ENCODE measurements around the gene TMCO6. TPM values are rescaled to one million over a fixed set of nuclear protein-coding genes. Genes with fewer than 3 reads are reported as not detected.

The TMCO6 gene
- total and polyA plus RNA-seq, 2 of the 4 experiments (the other 2 are of a cell fraction), result 6.6 to 10.6 TPM

- H3K79me1 ChIP-seq (ENCODE audit: low read depth in 1 of 2, low read length in 2 of 2), result no peaks in the 10 kb centered on the region
- no peak overlapping the region for H3K23ac ChIP-seq (ENCODE audit: low read depth, low read length)
- no peak overlapping the region for H4K5ac ChIP-seq (ENCODE audit: low read depth, low read length)
- H2BK20ac ChIP-seq (ENCODE audit: low read depth, low read length), result no peak overlapping the region
- no peak overlapping the region for H3K4me2 ChIP-seq (ENCODE audit: low read depth, low read length)
- ChIA-PET POLR2A (ENCODE audit: unreplicated experiment) (interaction anchor here (0.6 kb wide), 1 partner anchor 47 kb away, joined by 10 read pairs; no protein-coding TSS in a partner anchor), CTCF (interaction anchor here (0.6 to 1.0 kb wide), 2 partner anchors 14 to 97 kb away, joined by 3 to 4 read pairs; partner anchors contain the start of gene ZMAT2)
- no CpG with 5 or more reads among the region's 2 CpGs for WGBS, 2 experiments (ENCODE audit: extremely low coverage in 2 of 2, insufficient read length in 1 of 2)
- no peak overlapping the region for H2AK5ac ChIP-seq (ENCODE audit: low read depth, low read length)
- no peak overlapping the region for H3K9ac ChIP-seq (ENCODE audit: low read depth, low read length)
- BruUV-seq (replicated peaks), result no TSS peak
- no peak for ATAC-seq (ENCODE audit: low read depth)
- H2BK120ac ChIP-seq (ENCODE audit: low read depth, low read length), result no peak overlapping the region
- peaks cover 2% of the 10 kb centered on the region for H3K4me1 ChIP-seq (ENCODE audit: control insufficient read depth, insufficient read depth, low read length)
- H4K91ac ChIP-seq (ENCODE audit: insufficient read depth, low read depth, low read length), result no peak overlapping the region
- H3K27ac ChIP-seq (ENCODE audit: insufficient read depth, low read length), result no peak overlapping the region
- TF ChIP-seq, protein P1, sequence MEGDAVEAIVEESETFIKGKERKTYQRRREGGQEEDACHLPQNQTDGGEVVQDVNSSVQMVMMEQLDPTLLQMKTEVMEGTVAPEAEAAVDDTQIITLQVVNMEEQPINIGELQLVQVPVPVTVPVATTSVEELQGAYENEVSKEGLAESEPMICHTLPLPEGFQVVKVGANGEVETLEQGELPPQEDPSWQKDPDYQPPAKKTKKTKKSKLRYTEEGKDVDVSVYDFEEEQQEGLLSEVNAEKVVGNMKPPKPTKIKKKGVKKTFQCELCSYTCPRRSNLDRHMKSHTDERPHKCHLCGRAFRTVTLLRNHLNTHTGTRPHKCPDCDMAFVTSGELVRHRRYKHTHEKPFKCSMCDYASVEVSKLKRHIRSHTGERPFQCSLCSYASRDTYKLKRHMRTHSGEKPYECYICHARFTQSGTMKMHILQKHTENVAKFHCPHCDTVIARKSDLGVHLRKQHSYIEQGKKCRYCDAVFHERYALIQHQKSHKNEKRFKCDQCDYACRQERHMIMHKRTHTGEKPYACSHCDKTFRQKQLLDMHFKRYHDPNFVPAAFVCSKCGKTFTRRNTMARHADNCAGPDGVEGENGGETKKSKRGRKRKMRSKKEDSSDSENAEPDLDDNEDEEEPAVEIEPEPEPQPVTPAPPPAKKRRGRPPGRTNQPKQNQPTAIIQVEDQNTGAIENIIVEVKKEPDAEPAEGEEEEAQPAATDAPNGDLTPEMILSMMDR (conservative IDR thresholded peaks at IDR 0.05; ENCODE audit: low read depth, low read length), result no peak
- TF ChIP-seq CEBPB (IDR thresholded peaks at IDR 0.05; ENCODE audit: low read depth, low read length), result no peak
- no peak for TF ChIP-seq MAFK (IDR thresholded peaks at IDR 0.05; ENCODE audit: low read depth, low read length)
- TF ChIP-seq, protein P2, sequence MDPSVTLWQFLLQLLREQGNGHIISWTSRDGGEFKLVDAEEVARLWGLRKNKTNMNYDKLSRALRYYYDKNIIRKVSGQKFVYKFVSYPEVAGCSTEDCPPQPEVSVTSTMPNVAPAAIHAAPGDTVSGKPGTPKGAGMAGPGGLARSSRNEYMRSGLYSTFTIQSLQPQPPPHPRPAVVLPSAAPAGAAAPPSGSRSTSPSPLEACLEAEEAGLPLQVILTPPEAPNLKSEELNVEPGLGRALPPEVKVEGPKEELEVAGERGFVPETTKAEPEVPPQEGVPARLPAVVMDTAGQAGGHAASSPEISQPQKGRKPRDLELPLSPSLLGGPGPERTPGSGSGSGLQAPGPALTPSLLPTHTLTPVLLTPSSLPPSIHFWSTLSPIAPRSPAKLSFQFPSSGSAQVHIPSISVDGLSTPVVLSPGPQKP (IDR thresholded peaks at IDR 0.05; ENCODE audit: borderline replicate concordance, low read depth, low read length), result no peak
- no peak for TF ChIP-seq RCOR1 (IDR thresholded peaks at IDR 0.05; ENCODE audit: insufficient replicate concordance, low read length)
- no peak for TF ChIP-seq USF2 (IDR thresholded peaks at IDR 0.05; ENCODE audit: low read depth, low read length)
- TF ChIP-seq NFE2L2 (IDR thresholded peaks at IDR 0.05; ENCODE audit: low read depth, low read length), result no peak
- no peak for TF ChIP-seq POLR2A (IDR thresholded peaks at IDR 0.05; ENCODE audit: low read depth, low read length)
- no peak for TF ChIP-seq FOS (IDR thresholded peaks at IDR 0.05; ENCODE audit: low read depth, low read length)
- TF ChIP-seq MAZ (IDR thresholded peaks at IDR 0.05; ENCODE audit: borderline replicate concordance, low read depth, low read length), result no peak
- no peak for TF ChIP-seq MXI1 (IDR thresholded peaks at IDR 0.05; ENCODE audit: borderline replicate concordance, low read depth, low read length)
- no peak overlapping the region for H3K4me3 ChIP-seq (ENCODE audit: insufficient read depth, low read depth, low read length)
- dilution Hi-C loops (cut with HindIII; ENCODE audit: low sequenced_read_pairs, unreplicated experiment), result no loop called here
- H4K20me1 ChIP-seq (ENCODE audit: insufficient read depth, low read length), result no peaks in the 10 kb centered on the region
- no peaks in the 10 kb centered on the region for H3K9me1 ChIP-seq (ENCODE audit: insufficient read depth, low read length)
- H3K56ac ChIP-seq (ENCODE audit: extremely low read depth, insufficient read depth, low read length), result no peak overlapping the region
- H2AK9ac ChIP-seq (replicated peaks; ENCODE audit: low read depth, low read length, poor library complexity), result no peak overlapping the region
- in situ Hi-C loops (cut with MboI; ENCODE audit: low sequenced_read_pairs), result no loop called here
- no peaks in the 10 kb centered on the region for H3K9me3 ChIP-seq (ENCODE audit: control insufficient read depth, insufficient read depth, low read length)
- no peak overlapping the region for H2BK15ac ChIP-seq (ENCODE audit: low read depth, low read length)
- H3K14ac ChIP-seq (replicated peaks; ENCODE audit: low read depth, low read length), result no peak overlapping the region
- no peak overlapping the region for H2BK5ac ChIP-seq (ENCODE audit: low read depth, low read length, poor library complexity, severe bottlenecking)
- H4K8ac ChIP-seq (ENCODE audit: low read depth in 2 of 2, low read length in 2 of 2), result no peak overlapping the region
- H2AFZ ChIP-seq (replicated peaks; ENCODE audit: low read length, poor library complexity), result no peak overlapping the region
- DNase-seq, result no peak
- H3K36me3 ChIP-seq (ENCODE audit: control insufficient read depth, insufficient read depth, low read length), result no peaks in the 10 kb centered on the region
- no peak overlapping the region for H3K4ac ChIP-seq (ENCODE audit: low read depth, low read length)
- peaks cover 2% of the 10 kb centered on the region; the same call in 1 of the 2 replicates for H3K27me3 ChIP-seq (ENCODE audit: control insufficient read depth, insufficient read depth, low read length)
- intact Hi-C loops (cut with micrococcal nuclease), result no loop called here
- H3K18ac ChIP-seq (ENCODE audit: low read depth, low read length), result no peak overlapping the region
These were observed 35.5 kb upstream of the TMCO6 start for GRCh38 chr5:140603734-140604133.

Data from IMR-90 (cell line).